ENCODE data around the gene COX6A1. TPM values are rescaled to one million over a fixed set of nuclear protein-coding genes. Genes with fewer than 3 reads are reported as not detected.

The COX6A1 gene
- total and polyA plus RNA-seq, 2 donors = 443 to 494 TPM

GRCh38 chr12:120468821-120469449 is 31.0 kb downstream of the COX6A1 start:
- under 1% methylated on average over 56 of the region's 57 CpGs for WGBS
- DNase-seq (ENCODE audit: low read depth in 6 of 9, low spot score in 9 of 9) = peak in 3 of 9 donors; percentile 15 to 72 (median 31)

GRCh38 chr12:120469450-120470149 is 31.7 kb downstream of the COX6A1 start, which contains the start of gene SRSF9:
SRSF9 (minus strand) TSS chr12:120469748; CDS start chr12:120469609, 139 bp downstream.
- WGBS = under 1% methylated on average over 88 of the region's 88 CpGs
- H3K4me1 ChIP-seq (ENCODE audit: control insufficient read depth in 2 of 2, insufficient read depth in 2 of 2, low read length in 2 of 2) = peaks cover 14 to 22% of the 10 kb centered on the region in 2 donors

More at GRCh38 chr12:120468821-120469449, 31.0 kb downstream of the COX6A1 start:
- Histone ChIP-seq H3K27ac (ENCODE audit: low read depth in 1 of 2, low read length in 1 of 2) (peak overlapping the region; percentile 94 to 96), H3K4me1 (ENCODE audit: control insufficient read depth in 2 of 2, insufficient read depth in 2 of 2, low read length in 2 of 2) (peaks cover 14 to 22% of the 10 kb centered on the region in 2 donors), H3K9me3 (ENCODE audit: control insufficient read depth in 2 of 2, insufficient read depth in 1 of 2, low read length in 1 of 2) (no peaks in the 10 kb centered on the region), H3K4me3 (ENCODE audit: low read length in 2 of 2) (peak overlapping the region; percentile 67 to 91), H3K36me3 (ENCODE audit: control insufficient read depth in 2 of 2, insufficient read depth in 2 of 2, low read length in 1 of 2) (peaks cover 24 to 38% of the 10 kb centered on the region in 2 donors), H3K27me3 (ENCODE audit: control insufficient read depth in 2 of 2, insufficient read depth in 1 of 2, low read length in 1 of 2) (no peaks in the 10 kb centered on the region)

GRCh38 chr12:120470150-120470784 is 32.4 kb downstream of the COX6A1 start:
- 74% methylated on average over 26 of the region's 26 CpGs for WGBS
- no peaks in the 10 kb centered on the region for H3K9me3 ChIP-seq (ENCODE audit: control insufficient read depth in 2 of 2, insufficient read depth in 1 of 2, low read length in 1 of 2)
- H3K27me3 ChIP-seq (ENCODE audit: control insufficient read depth in 2 of 2, insufficient read depth in 1 of 2, low read length in 1 of 2) = no peaks in the 10 kb centered on the region
- peak overlapping the region; percentile 67 to 91 for H3K4me3 ChIP-seq (ENCODE audit: low read length in 2 of 2)
- peaks cover 15 to 25% of the 10 kb centered on the region in 2 donors for H3K36me3 ChIP-seq (ENCODE audit: control insufficient read depth in 2 of 2, insufficient read depth in 2 of 2, low read length in 1 of 2)
- peaks cover 14 to 22% of the 10 kb centered on the region in 2 donors for H3K4me1 ChIP-seq (ENCODE audit: control insufficient read depth in 2 of 2, insufficient read depth in 2 of 2, low read length in 2 of 2)
- H3K27ac ChIP-seq (ENCODE audit: low read depth in 1 of 2, low read length in 1 of 2) = peak overlapping the region; percentile 47 to 71
- DNase-seq (ENCODE audit: low read depth in 6 of 9, low spot score in 9 of 9) = peak in 3 of 9 donors; percentile 27 to 66 (median 46)

More at GRCh38 chr12:120469450-120470149, 31.7 kb downstream of the COX6A1 start, which contains the start of gene SRSF9:
- H3K36me3 ChIP-seq (ENCODE audit: control insufficient read depth in 2 of 2, insufficient read depth in 2 of 2, low read length in 1 of 2) = peaks cover 20 to 32% of the 10 kb centered on the region in 2 donors
- peak; percentile 92 to 99 (median 98) for DNase-seq (ENCODE audit: low read depth in 6 of 9, low spot score in 9 of 9)
- H3K4me3 ChIP-seq (ENCODE audit: low read length in 2 of 2) = peak within 1 kb of the TSS; percentile 67 to 91
- H3K9me3 ChIP-seq (ENCODE audit: control insufficient read depth in 2 of 2, insufficient read depth in 1 of 2, low read length in 1 of 2) = no peaks in the 10 kb centered on the region
- peak within 1 kb of the TSS; percentile 94 to 96 for H3K27ac ChIP-seq (ENCODE audit: low read depth in 1 of 2, low read length in 1 of 2)
- H3K27me3 ChIP-seq (ENCODE audit: control insufficient read depth in 2 of 2, insufficient read depth in 1 of 2, low read length in 1 of 2) = no peaks in the 10 kb centered on the region

- H3K4me1 ChIP-seq (ENCODE audit: control insufficient read depth in 2 of 2, insufficient read depth in 2 of 2, low read length in 2 of 2) = peaks cover 14 to 17% of the 10 kb centered on the region in 2 donors
- no peak overlapping the region for H3K4me3 ChIP-seq (ENCODE audit: low read length in 2 of 2)
- no peak overlapping the region for H3K27ac ChIP-seq (ENCODE audit: low read depth in 1 of 2, low read length in 1 of 2)
- no peaks in the 10 kb centered on the region for H3K27me3 ChIP-seq (ENCODE audit: control insufficient read depth in 2 of 2, insufficient read depth in 1 of 2, low read length in 1 of 2)
- no peaks in the 10 kb centered on the region for H3K9me3 ChIP-seq (ENCODE audit: control insufficient read depth in 2 of 2, insufficient read depth in 1 of 2, low read length in 1 of 2)
- DNase-seq (ENCODE audit: low read depth in 6 of 9, low spot score in 9 of 9) = no peak
- peaks cover 0 to 3% of the 10 kb centered on the region in 2 donors for H3K36me3 ChIP-seq (ENCODE audit: control insufficient read depth in 2 of 2, insufficient read depth in 2 of 2, low read length in 1 of 2)
Observed at GRCh38 chr12:120472521-120472920, 34.6 kb downstream of the COX6A1 start.

GRCh38 chr12:120473807-120474615 is 36.1 kb downstream of the COX6A1 start:
- no peak overlapping the region for H3K4me3 ChIP-seq (ENCODE audit: low read length in 2 of 2)
- no peak overlapping the region for H3K27ac ChIP-seq (ENCODE audit: low read depth in 1 of 2, low read length in 1 of 2)
- WGBS = 89% methylated on average over 6 of the region's 6 CpGs
- H3K4me1 ChIP-seq (ENCODE audit: control insufficient read depth in 2 of 2, insufficient read depth in 2 of 2, low read length in 2 of 2) = peaks cover 4 to 9% of the 10 kb centered on the region in 2 donors
- H3K27me3 ChIP-seq (ENCODE audit: control insufficient read depth in 2 of 2, insufficient read depth in 1 of 2, low read length in 1 of 2) = no peaks in the 10 kb centered on the region
- H3K36me3 ChIP-seq (ENCODE audit: control insufficient read depth in 2 of 2, insufficient read depth in 2 of 2, low read length in 1 of 2) = no peaks in the 10 kb centered on the region
- H3K9me3 ChIP-seq (ENCODE audit: control insufficient read depth in 2 of 2, insufficient read depth in 1 of 2, low read length in 1 of 2) = no peaks in the 10 kb centered on the region
- no peak for DNase-seq (ENCODE audit: low read depth in 6 of 9, low spot score in 9 of 9)

GRCh38 chr12:120474616-120474960 is 36.7 kb downstream of the COX6A1 start:
- Histone ChIP-seq H3K27me3 (ENCODE audit: control insufficient read depth in 2 of 2, insufficient read depth in 1 of 2, low read length in 1 of 2) (no peaks in the 10 kb centered on the region), H3K4me1 (ENCODE audit: control insufficient read depth in 2 of 2, insufficient read depth in 2 of 2, low read length in 2 of 2) (peaks cover 4 to 9% of the 10 kb centered on the region in 2 donors), H3K36me3 (ENCODE audit: control insufficient read depth in 2 of 2, insufficient read depth in 2 of 2, low read length in 1 of 2) (no peaks in the 10 kb centered on the region), H3K27ac (ENCODE audit: low read depth in 1 of 2, low read length in 1 of 2) (no peak overlapping the region), H3K4me3 (ENCODE audit: low read length in 2 of 2) (no peak overlapping the region), H3K9me3 (ENCODE audit: control insufficient read depth in 2 of 2, insufficient read depth in 1 of 2, low read length in 1 of 2) (no peaks in the 10 kb centered on the region)
- no peak for DNase-seq (ENCODE audit: low read depth in 6 of 9, low spot score in 9 of 9)
- 55% methylated on average over 2 of the region's 2 CpGs for WGBS

- no peak for DNase-seq (ENCODE audit: low read depth in 6 of 9, low spot score in 9 of 9)
- H3K9me3 ChIP-seq (ENCODE audit: control insufficient read depth in 2 of 2, insufficient read depth in 1 of 2, low read length in 1 of 2) = no peaks in the 10 kb centered on the region
- H3K4me1 ChIP-seq (ENCODE audit: control insufficient read depth in 2 of 2, insufficient read depth in 2 of 2, low read length in 2 of 2) = peaks cover under 1 to 2% of the 10 kb centered on the region in 2 donors
- no peaks in the 10 kb centered on the region for H3K27me3 ChIP-seq (ENCODE audit: control insufficient read depth in 2 of 2, insufficient read depth in 1 of 2, low read length in 1 of 2)
- H3K27ac ChIP-seq (ENCODE audit: low read depth in 1 of 2, low read length in 1 of 2) = no peak overlapping the region
- no peak overlapping the region for H3K4me3 ChIP-seq (ENCODE audit: low read length in 2 of 2)
- 96% methylated on average over 1 of the region's 1 CpG for WGBS
- no peaks in the 10 kb centered on the region for H3K36me3 ChIP-seq (ENCODE audit: control insufficient read depth in 2 of 2, insufficient read depth in 2 of 2, low read length in 1 of 2)
Observed at GRCh38 chr12:120475643-120476042, 37.7 kb downstream of the COX6A1 start.

- no peak for DNase-seq (ENCODE audit: low read depth in 6 of 9, low spot score in 9 of 9)
- no peak overlapping the region for H3K27ac ChIP-seq (ENCODE audit: low read depth in 1 of 2, low read length in 1 of 2)
- H3K27me3 ChIP-seq (ENCODE audit: control insufficient read depth in 2 of 2, insufficient read depth in 1 of 2, low read length in 1 of 2) = no peaks in the 10 kb centered on the region
- peaks cover 0 to 2% of the 10 kb centered on the region in 2 donors for H3K36me3 ChIP-seq (ENCODE audit: control insufficient read depth in 2 of 2, insufficient read depth in 2 of 2, low read length in 1 of 2)
- H3K9me3 ChIP-seq (ENCODE audit: control insufficient read depth in 2 of 2, insufficient read depth in 1 of 2, low read length in 1 of 2) = no peaks in the 10 kb centered on the region
- no peaks in the 10 kb centered on the region for H3K4me1 ChIP-seq (ENCODE audit: control insufficient read depth in 2 of 2, insufficient read depth in 2 of 2, low read length in 2 of 2)
- no peak overlapping the region for H3K4me3 ChIP-seq (ENCODE audit: low read length in 2 of 2)
- 100% methylated on average over 1 of the region's 1 CpG for WGBS
Observed at GRCh38 chr12:120479458-120479857, 41.5 kb downstream of the COX6A1 start.
